GM19467 (cell line): ENCODE measurements around the gene UBQLN4.

Experiments
- ATAC-seq: cut with Tn5 transposase; IDR thresholded peaks from one replicate; pipeline ENCODE4 v1.9.1; 2021; ENCODE audit warnings: mild to moderate bottlenecking, moderate library complexity; ENCODE audit not compliant: unreplicated experiment

Gene UBQLN4

DNA sequence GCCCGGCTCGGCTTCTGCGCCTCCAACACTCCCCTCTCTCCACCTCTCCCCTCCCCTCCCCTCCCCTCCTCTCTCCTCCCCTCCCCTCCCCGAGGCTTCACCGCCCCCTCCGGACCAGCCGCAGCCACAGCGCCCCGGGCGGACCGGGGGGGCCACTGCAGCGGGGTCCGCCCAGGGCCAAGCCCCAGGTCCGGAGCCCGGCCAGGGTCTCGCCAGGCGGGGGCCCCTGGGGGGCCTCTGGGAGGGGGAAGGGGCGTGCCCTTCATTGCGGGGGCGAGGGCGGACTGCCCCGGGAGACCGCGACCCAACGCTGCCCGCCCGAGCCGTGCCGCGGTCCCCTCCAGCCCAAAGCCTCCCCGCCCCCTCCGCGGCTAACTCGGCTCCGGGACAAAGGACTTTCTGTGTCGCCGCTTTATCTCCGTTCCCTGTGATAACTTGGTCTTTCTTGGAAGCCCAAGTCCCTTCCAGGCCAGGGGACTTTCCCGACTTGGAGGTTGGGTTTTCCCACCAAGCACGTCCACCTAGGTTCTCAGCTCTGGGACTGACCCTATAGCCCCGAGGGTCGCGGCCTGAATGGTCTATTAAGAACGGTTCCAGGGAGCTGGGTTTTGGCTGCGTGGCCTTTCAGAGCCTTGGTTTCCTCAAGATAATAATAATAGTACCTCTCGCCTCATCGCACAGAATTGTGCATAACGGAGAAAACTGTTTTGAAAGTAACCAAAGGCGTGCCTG lies at the start of gene UBQLN4:
Gene UBQLN4, minus strand, starts transcription at position 31 of the 732 bp plus-strand sequence. CDS start 97 bp downstream, outside the sequence.
- peak; percentile 36 for ATAC-seq

DNA sequence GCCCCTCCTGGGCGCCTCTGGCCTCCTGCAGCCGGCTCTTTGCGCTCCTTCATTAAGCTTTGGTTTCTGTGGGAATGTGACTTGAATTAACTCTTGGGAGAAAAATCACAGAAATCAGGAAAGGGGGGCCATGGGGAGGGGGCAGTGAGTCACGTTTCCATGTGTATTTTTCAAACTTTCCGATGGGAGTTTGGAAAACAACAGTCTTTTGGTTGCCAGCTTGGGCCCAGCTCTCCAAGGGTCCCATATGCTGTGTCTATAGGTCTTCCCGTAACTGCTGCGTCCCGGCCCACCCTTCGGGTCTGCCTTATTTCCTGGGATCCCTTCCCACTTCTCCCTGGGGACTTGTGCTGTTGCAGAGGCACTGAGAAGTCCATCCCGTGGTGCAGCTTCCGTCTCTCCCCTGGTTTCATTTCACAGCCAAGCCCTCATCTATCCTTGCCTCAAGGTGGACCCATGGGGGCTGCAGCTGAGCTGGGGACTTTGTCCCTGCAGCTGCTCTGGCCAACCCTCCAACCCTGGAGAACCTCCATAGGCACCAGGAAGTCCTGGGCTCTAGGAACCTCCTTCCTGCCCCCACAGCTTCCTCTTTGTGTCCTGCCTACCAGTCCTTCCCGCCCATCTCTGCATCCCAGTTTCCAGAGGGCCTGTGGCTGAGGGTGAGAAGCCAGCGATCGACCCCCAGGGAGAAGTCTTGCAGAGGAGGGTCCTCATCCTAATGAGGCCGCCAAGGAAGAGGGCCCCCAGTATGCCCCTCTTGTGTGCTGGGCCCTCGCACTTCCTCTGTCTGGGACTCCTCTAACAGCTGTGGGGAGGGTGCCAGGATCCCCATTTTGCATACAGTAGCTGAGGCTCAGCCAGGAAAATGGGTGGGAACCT lies 49.3 kb upstream of the UBQLN4 start:
- no peak for ATAC-seq

DNA sequence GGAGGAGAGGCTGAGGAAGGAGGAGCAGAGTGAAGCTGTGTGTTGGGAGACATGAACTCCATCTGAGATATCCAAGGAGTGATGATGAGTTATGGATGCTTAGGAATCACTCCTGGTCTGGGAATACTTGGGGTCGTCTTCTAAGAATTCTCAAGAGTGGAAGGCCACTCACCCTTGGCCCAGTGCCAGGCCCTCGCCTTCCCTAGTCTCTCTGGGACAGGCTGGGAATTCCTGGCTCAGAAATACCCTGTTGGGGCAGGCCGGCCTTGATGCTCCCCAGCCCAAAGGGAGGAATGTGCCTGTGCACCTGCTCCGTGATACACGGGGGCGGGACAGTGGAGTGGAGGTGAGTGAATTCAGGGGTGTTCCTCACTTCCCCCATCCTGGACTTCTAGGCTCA lies 48.3 kb upstream of the UBQLN4 start:
- ATAC-seq, result no peak

DNA sequence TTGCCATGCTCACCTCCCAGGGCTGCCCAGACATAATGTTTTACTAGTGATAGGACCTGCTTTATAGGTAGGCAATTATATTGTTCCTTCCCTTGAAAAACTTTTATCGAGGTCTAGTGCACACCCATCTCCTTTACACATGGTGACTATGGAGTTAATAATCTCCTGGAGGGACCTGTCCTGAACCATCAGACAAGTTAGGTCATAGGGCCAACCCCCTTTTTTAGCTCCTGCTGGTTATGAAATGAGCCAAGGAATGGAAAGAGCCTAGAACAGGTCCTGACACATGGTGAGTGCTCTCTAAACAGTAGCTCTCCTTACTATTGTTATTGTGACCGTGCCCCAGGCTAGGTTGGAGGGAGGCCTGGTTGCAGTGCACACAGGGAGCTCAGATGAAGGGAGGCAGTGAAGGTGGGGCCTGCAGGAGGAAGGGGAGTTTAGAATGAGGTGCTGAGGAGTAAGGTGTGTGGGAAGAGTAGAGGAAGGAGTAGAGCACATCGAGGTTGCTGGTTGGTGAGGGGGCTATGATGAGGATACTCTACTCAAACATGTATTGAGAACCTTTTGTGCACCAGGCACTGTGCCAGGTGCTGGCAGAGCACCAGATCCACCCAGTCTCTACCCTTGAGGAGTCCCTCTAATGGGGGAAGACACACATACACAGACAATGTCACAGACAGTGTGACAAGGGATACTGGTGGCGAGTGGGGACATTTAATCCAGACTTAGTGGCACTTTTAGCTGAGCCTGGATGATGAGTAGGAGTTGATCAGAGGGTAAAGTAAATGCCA lies 46.8 kb upstream of the UBQLN4 start:
- ATAC-seq, result no peak

DNA sequence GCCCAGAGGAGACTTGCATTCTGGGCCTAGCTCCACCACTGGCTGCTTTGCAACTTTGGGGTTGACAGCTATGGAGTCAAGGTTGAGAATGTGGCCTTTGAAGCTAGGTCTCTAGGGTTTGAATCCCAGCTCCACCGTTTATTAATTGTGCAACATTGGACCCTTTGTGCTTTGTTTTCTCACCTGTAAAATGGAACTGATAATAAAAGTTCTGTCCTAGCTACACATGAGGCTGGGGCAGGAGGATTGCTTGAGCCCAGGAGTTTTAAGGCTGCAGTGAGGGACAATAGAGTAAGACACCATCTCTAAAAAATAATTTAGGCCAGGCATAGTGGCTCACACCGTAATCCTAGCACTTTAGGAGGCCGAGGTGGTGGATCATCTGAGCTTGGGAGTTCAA lies 45.7 kb upstream of the UBQLN4 start:
- ATAC-seq, result no peak

DNA sequence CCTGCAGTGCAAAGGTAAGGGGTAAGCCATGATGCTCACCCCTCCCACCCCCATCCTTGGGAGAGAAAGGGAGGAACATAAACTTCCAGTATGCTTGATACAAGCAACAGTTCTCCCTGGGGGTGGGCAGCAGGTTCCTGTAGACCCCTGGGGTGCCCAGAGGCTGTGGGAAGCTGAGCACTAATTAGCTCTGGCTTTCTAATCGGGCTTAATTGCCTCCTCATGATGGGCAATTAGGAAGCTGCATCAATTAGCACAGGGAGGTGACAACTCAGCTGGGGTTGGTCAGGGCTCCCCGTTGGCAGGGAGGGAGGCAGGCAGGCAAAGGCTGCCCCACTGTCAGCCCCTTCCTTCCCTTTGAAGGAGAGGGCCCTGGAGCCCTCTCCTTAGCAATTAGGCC lies 45.2 kb upstream of the UBQLN4 start:
- ATAC-seq, result no peak

DNA sequence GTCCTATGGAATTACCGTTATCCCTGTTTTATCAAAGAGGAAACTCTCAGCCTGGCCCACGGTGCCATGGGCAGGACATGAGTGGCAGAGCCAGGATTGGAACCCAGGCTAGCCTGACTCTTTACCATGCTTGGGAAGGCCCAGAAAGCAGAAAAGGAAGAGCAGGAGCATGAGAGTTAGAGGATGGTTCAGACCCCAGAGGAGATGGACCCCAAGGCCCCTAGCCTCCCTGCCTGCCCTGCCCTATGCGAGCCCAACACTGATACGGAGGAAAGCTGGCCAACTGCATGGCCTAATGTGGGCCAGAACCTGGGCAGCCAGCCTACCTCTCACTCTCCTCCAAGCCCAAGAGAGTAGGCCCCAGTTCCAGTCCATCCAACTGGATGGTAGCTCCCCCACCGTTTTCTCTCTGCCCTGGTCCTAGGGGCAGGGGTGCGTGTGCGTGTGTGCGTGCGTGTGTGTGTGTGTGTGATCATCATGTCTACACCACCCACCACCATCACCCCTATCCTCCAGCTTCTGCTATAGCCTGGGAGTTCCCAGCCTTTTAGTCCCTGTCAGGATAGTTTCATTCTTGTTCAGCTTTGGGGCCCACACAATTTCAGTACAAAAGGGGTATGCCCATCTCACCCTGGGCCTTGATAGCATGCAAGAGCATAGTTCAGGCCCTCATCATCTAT lies 44.0 kb upstream of the UBQLN4 start:
- no peak for ATAC-seq

DNA sequence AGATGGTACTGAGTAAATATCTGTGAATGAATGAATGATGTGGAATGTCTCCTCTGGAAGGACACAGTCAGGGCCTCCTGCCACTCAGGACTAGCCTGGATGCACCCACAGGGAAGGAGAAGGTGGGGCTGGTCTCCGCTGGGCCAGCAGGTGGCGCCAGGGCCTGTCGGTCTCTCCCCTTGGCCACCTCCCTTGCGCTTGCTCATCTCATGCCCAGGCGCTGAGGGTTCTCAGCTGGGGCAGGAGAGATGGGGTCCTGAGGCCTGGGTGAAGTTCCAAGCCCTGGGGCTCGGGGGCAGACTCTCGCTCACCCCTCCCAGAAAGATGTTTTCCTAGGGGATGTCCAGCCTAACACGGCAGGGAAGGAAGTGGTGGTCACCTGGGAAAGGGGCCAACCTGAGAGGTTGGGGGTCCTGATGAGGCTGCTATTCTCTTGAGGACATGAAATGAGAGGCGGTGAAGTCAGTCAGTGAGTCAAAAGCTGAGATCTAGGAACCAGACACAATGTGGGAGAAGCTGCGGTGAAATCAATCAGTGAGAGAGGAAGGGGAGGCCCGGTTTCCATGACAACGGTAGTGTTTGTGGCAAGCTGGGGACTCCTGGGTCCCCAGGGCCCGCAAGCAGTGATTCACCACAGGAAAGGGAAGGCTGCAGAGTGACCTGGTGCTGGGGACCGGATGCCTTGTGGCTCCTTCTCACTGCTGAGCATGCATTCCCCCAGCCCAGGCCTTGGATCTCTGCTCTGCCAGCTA lies 43.2 kb upstream of the UBQLN4 start:
- ATAC-seq, result peak; percentile 55

DNA sequence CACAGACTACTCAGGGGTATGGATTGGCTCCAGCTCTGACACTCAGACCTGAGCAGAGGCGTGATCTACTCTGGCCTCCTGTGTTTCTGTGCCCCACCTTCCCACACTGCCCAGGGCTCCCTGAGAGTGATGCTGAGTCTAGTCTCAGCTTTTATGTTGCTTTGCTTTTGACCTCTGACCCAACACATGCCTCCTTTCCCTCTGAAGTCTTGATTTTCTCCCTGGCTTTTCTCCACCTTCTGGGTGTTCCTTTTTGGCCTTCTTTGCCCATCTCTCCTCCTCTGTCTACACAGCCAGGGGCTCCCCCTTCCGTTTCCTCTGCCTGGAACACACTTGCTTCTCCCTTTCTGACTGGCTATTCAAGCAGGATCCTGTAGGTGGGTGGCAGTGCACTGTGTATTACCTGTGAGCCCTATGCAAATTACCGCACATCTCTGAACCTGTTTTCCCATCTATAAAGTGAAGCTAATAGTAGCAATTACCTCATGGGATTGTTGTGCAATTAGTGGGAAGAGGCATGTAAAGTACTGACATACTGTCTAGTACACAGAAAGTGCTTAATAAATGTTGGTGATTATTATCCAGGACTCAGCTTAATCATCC lies 42.4 kb upstream of the UBQLN4 start:
- no peak for ATAC-seq

DNA sequence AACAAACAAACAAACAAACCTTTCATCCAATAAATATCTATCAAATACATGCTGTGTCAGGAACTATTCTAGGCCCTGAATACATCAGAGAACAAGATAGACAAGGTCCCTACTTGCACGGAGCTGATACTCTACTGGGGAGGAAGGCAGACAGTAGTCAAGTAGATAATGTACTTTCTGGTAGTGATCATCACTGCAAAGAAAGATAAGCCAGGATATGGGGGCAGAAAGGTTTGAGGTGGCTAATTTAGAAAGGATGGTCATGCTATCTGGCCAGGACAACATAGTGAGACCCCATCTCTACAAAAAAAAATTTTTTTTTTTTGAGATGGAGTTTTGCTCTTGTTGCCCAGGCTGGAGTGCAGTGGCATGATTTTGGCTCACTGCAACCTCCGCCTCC lies 38.0 kb upstream of the UBQLN4 start:
- no peak for ATAC-seq

DNA sequence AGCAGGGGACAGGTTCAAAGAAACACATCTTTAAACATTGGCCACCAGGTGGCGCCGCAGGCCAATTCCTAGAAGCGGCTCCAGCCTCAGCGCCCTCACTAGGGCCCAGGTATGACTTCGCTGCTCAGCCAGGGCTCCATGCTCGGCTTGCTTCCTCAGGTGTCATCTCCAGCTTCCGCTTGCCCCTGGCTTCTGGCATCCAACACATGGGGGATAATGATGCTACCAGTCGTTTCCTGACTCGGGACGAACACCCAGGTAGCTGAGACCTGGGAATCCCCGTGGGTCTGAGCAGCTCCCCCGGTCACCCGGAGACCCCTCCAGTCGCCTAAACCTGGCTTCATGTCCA lies 37.2 kb upstream of the UBQLN4 start:
- no peak for ATAC-seq

DNA sequence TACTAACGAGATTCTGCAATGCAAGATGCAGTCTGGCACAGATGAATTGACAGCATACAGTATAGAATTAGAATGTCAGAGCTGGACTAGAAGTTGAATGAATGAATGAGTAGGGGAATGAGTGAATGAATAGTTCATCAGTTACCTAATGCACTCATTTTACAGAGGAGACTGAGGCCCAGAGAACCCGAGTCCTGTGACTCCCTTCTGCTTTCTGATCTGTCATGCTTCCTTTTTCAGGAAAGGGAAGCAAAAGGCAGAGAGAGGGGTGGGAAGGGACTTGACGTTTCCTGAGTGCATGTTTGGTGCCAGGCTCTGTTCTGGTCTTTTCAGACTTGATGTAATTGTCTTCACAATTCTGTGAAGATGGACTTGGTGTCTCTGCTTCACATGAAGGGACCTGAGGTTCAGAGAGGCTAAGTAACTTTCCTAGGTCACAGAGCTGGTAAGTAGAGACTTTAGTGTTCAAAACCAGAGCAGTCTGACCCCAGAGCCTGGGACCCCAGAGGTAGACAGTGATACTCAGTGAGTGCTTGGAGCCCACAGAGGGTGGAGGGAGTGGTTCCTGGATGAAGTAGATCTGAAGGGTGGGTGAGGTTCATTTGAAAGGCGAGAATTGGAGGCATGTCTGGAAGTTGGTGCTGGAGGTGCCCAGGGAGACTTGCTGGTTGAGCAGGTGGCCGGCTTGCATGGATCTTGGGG lies 36.7 kb upstream of the UBQLN4 start:
- no peak for ATAC-seq

DNA sequence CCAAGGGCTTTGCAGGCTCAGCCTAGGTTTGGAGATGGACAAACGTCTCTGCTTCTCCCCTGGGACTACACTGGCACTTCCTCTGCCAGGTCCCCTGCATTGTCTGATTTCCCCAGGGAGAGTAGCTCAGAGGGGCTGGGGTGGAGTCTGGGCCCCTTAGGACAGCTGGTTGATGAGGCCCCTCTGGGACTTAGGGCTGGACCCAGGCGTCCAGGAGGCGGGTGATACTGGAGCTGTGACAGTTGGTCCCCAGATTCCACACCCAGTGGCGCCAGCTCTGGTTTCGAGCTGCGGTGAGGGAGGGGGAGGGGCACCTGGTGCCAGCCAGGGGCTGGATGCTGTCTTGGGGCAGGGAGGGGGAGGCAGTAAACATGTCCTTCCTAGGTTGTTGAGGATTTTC lies 36.1 kb upstream of the UBQLN4 start:
- no peak for ATAC-seq

DNA sequence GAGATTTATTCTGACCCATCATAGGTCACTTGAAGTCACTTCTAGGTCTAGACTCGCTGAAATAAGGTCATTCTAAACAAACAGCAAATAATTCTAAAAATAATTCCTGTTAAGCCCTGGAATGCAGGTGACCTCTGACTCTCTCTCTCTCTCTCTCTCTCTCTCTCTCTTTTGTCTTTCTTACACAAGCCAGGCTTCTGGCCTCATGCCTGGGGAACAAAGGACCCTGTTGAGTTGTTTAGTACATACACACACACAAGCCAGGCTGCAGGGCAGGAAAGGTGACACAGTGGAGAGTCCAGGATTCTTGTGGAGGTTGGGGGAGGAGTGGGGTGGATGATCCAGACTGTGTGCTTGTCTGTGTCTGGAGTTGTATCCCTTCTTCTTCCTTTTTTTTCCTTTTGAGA lies 32.7 kb upstream of the UBQLN4 start:
- ATAC-seq, result no peak

DNA sequence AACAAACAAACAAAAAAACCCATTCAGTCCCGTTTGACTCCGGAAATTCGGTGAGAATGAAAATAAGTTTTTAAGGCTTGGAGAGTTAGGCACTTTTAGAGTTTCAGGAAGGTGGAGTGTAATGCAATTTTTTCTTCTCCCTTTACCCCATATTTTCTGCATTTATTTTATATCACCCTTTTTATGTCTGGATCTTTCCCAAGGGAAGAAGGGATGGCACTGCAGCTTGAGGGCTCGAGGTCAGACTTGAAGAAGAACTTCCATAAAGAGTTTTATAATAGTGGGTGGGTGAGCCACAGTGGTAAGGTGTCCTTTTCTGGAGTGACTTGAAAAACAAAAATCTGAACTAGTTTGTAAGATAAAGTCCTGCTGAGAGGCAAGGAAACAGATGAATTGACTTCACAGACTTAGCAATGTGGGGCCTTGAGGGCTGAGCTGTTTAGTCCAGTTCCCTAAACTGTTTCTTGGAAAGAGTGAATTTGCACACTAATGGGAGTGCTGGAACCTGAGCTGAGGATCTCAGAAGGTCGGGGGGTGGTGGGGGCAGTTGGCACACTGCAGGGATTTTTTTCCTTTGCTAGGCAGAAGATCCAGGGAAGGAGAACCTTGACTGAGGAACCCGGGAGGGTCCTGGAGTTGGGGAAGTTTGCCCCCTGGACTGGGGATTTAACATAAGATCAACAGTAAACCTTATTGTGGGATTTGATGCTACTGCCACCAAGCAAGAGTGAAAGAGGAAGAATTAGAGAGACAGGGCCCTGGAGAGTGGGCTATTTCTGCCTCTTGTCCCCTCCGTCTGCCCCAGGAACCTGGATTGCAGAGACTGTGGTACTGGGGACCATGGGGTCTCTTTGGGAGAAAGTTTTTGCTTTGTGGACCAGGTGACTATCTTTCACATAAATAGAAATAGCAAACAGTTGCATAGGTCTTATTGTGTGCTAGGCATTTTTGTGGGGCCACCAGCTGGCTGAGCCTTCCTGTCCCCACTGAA lies 30.5 kb upstream of the UBQLN4 start:
- no peak for ATAC-seq

DNA sequence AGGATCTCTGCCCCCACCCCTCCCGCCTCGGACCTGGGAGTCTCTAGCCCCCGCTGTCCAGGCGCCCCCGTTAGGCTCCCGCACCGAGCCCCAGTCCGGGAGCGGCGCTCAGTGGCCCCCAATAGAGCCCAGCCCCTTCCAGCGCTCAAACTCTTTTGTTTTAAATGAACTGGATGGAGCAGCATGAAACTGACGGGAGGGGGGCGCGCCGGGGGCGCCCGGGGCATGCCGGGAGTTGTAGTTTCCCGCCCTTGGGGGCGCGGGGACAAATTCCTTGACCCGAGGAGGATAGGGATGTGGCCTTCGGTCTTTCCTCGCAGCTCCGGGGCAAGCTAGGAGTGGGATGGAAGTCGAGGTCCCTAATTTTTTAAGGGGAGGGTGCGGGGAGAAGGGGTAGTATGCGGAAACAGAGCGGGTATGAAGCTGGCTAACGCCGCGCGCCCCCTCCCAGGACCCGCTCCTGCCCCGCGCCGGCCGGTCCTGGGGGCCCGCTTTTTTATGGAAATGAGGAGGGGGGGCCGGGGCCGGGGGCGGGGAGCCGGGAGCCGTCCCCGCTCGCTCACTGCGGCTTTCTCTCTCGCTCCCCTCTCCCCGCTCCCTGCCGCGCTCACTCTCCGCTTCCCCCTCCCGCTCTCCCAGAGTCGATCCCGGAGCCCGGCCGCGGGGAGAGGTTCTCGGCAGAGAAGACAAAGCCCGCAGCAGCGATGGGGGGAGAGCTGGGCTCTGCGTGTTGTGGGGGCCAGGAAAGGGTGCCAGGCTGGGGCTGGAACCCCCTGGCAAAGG lies 28.9 kb upstream of the UBQLN4 start, which contains the start of gene MEX3A:
Gene MEX3A, minus strand, starts transcription at position 157 of the 783 bp plus-strand sequence. CDS start 467 bp downstream, outside the sequence.
- no peak for ATAC-seq

DNA sequence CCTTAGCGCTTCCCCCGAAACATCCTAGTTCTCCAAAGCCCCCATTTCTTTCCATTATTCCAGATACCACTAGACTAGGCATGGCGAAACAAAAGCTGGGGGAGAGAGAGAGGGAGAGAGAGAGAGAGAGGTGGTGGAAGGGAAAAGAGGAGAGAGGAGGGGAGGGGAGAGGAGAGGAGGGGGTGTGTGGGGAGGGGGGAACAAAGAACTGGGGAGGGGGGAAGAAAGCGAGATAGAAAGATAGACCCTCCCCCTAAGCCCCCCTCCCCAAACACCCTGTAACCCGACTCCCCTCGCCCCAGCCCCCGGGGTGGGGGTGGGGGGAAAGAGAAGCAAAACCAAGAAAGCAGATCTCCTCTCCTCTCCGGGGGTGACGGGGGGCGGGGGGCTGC lies 28.3 kb upstream of the UBQLN4 start:
- no peak for ATAC-seq
